K562 (cell line): ENCODE data around the gene GAB2. TPM values are rescaled to one million over a fixed set of nuclear protein-coding genes. Genes with fewer than 3 reads are reported as not detected.
A peak's percentile ranks its signal among the peaks of the same experiment; 100 is the strongest.

Experiments used
- ARHGAP35 ChIP-seq: fragments of 450-650 bp; IDR thresholded peaks from 2 replicates; pipeline ENCODE4 v1.6.1; 2018; ENCODE audit not compliant: partially characterized antibody
- ARID2 ChIP-seq: fragments of 450-650 bp; IDR thresholded peaks from 2 replicates; pipeline ENCODE4 v1.6.1; 2017; ENCODE audit warnings: antibody characterized with exemption, mild to moderate bottlenecking
- BCOR ChIP-seq: fragments of 450-650 bp; IDR thresholded peaks from 2 replicates; pipeline ENCODE4 v1.6.1; 2016
- BRD9 ChIP-seq: fragments of 450-650 bp; IDR thresholded peaks from 2 replicates; pipeline ENCODE4 v1.6.1; 2018; ENCODE audit warnings: low read depth; ENCODE audit not compliant: partially characterized antibody
- CEBPB ChIP-seq: fragments of 450-650 bp; IDR thresholded peaks from 2 replicates; pipeline ENCODE4 v1.6.1; 2016; ENCODE audit warnings: missing genetic modification characterization, missing compliant biosample characterization
- CHCHD3 ChIP-seq: fragments of 250-450 bp; sonication (Bioruptor Pico); IDR thresholded peaks from 2 replicates; pipeline ENCODE4 v2.1.2; 2022; ENCODE audit warnings: mild to moderate bottlenecking
- CTCF ChIP-seq, 3 experiments: IDR thresholded peaks in 2 of 3; conservative IDR thresholded peaks in 1 of 3; 2 replicates each; pipeline ENCODE4 v1.5.1; 2011 to 2012; ENCODE audit warnings: low read length in 3 of 3, mild to moderate bottlenecking in 3 of 3, control low read depth in 2 of 3, improper control_type of control experiment in 1 of 3, inconsistent platforms in 1 of 3, low read depth in 1 of 3, mixed read lengths in 1 of 3, moderate library complexity in 1 of 3; ENCODE audit not compliant: insufficient read depth in 2 of 3
- ELF1 ChIP-seq: fragments of 200-800 bp; sonication (Bioruptor generic); IDR thresholded peaks from 2 replicates; pipeline ENCODE4 v1.6.1; 2016; ENCODE audit warnings: missing genetic modification characterization, missing compliant biosample characterization
- FOXP1 ChIP-seq: sonication (generic); formaldehyde crosslinking; IDR thresholded peaks from 2 replicates; pipeline ENCODE4 v1.8.0; 2022; ENCODE audit warnings: mild to moderate bottlenecking, missing genetic modification reagents
- FUS ChIP-seq: fragments of 200-400 bp; formaldehyde crosslinking; optimal IDR thresholded peaks from 2 replicates; pipeline ENCODE3; 2017; ENCODE audit warnings: low read depth, low read length
- KAT8 ChIP-seq: fragments of 450-650 bp; IDR thresholded peaks from 2 replicates; pipeline ENCODE4 v1.6.1; 2016; ENCODE audit warnings: low read depth, mild to moderate bottlenecking
- MXI1 ChIP-seq: IDR thresholded peaks from 2 replicates; pipeline ENCODE4 v1.6.1; 2011; ENCODE audit warnings: low read depth, mild to moderate bottlenecking, improper control_type of control experiment, low read length
- NFXL1 ChIP-seq: fragments of 450-650 bp; formaldehyde crosslinking; IDR thresholded peaks from 2 replicates; pipeline ENCODE4 v1.4.0; 2021; ENCODE audit warnings: mild to moderate bottlenecking
- SMARCA4 ChIP-seq: fragments of 450-650 bp; IDR thresholded peaks from 2 replicates; pipeline ENCODE4 v1.6.1; 2016
- SP2 ChIP-seq: IDR thresholded peaks from 2 replicates; pipeline ENCODE4 v1.6.1; 2011; ENCODE audit warnings: mild to moderate bottlenecking, low read depth, low read length, moderate library complexity; ENCODE audit not compliant: poor library complexity, severe bottlenecking; ENCODE audit errors: extremely low read depth
- TCF3 ChIP-seq: sonication (generic); formaldehyde crosslinking; IDR thresholded peaks from 2 replicates; pipeline ENCODE4 v1.4.0; 2020; ENCODE audit warnings: mild to moderate bottlenecking, missing genetic modification reagents
- TSC22D4 ChIP-seq: fragments of 450-650 bp; IDR thresholded peaks from 2 replicates; pipeline ENCODE4 v1.6.1; 2016; ENCODE audit warnings: missing genetic modification characterization, missing biosample characterization, control low read depth
- UBTF ChIP-seq, 2 experiments: IDR thresholded peaks; 2 replicates each; pipeline ENCODE4 v1.6.1; 2012; ENCODE audit warnings: improper control_type of control experiment in 2 of 2, low read depth in 2 of 2, low read length in 2 of 2, borderline replicate concordance in 1 of 2
- ZBTB5 ChIP-seq: fragments of 450-650 bp; IDR thresholded peaks from 2 replicates; pipeline ENCODE4 v1.6.1; 2017; ENCODE audit warnings: antibody characterized with exemption
- ZNF143 ChIP-seq: sonication (generic); formaldehyde crosslinking; IDR thresholded peaks from 2 replicates; pipeline ENCODE4 v1.9.0; 2022; ENCODE audit warnings: mild to moderate bottlenecking, missing genetic modification reagents
- ZNF740 ChIP-seq, 3 experiments: fragments of 200-800 bp in 1 of 3; sonication (Bioruptor generic) in 1 of 3; sonication (generic) in 1 of 3; formaldehyde crosslinking in 1 of 3; IDR thresholded peaks; 2 replicates each; pipeline versions ENCODE4 v1.6.1 to v1.8.0; 2016 to 2022; ENCODE audit warnings: mild to moderate bottlenecking in 2 of 3, missing compliant biosample characterization in 2 of 3, missing genetic modification characterization in 2 of 3, missing genetic modification reagents in 1 of 3
- ZNF830 ChIP-seq: fragments of 250-450 bp; sonication (Bioruptor Pico); IDR thresholded peaks from 2 replicates; pipeline ENCODE4 v1.5.0; 2021; ENCODE audit warnings: mild to moderate bottlenecking
- polyA plus RNA-seq, 8 experiments: library from polyadenylated mRNA; depleted of rRNA in 4 of 8; stranded (reverse) in 5 of 8; unstranded in 3 of 8; fragments of >200 nt; fragmentation: Nextera tagmentation in 2 of 8; fragmentation: Illumina TruSeq in 1 of 8; extraction: Ambion mirVana in 2 of 8; extraction: Trizol in 1 of 8; gene quantifications; 2 replicates each; pipeline versions ENCODE4 v1.2.1 to v1.2.3, GENCODE V29; 2011 to 2014; ENCODE audit warnings: inconsistent platforms in 1 of 8, missing spikeins in 1 of 8
- total RNA-seq, 7 experiments: library from RNA; depleted of rRNA in 6 of 7; stranded (reverse); fragments of >200 nt in 6 of 7; fragmentation: Illumina TruSeq in 2 of 7; extraction: Trizol in 2 of 7; gene quantifications; 2 replicates each; pipeline versions ENCODE4 v1.2.1 to v1.2.3, GENCODE V29; 2011 to 2021; ENCODE audit warnings: low replicate concordance in 1 of 7

Gene GAB2
- total and polyA plus RNA-seq, 9 of the 15 experiments (the other 6 are each of a cell fraction or from before 2014, with no cell fraction given) = 2.3 to 35.2 (median 16.1) TPM

GRCh38 chr11:78432058-78432515, 14.5 kb upstream of the GAB2 start (continued):
- TF ChIP-seq TSC22D4 (tag) (no peak), ZNF830 (CRISPR knock-in tag) (no peak), ZBTB5 (no peak), SP2 (no peak), ZNF143 (CRISPR knock-in tag) (no peak), MXI1 (no peak), CEBPB (tag) (no peak), ARHGAP35 (no peak), KAT8 (no peak), BRD9 (peak; percentile 23), FOXP1 (CRISPR knock-in tag) (no peak), FUS (no peak), SMARCA4 (peak; percentile 69), BCOR (no peak), ZNF740 (CRISPR knock-in tag; IDR thresholded peaks at IDR 0.05) (no peak), ZNF740 (tag; IDR thresholded peaks at IDR 0.05) (no peak), UBTF (IDR thresholded peaks at IDR 0.05; ENCODE audit: borderline replicate concordance in 1 of 2, low read depth in 2 of 2, low read length in 2 of 2) (no peak), ELF1 (tag) (no peak), CHCHD3 (CRISPR knock-in tag) (no peak), TCF3 (CRISPR knock-in tag) (no peak), CTCF (IDR thresholded peaks at IDR 0.05 in 2 of 3, conservative IDR thresholded peaks at IDR 0.05 in 1 of 3; ENCODE audit: insufficient read depth in 2 of 3, low read depth in 1 of 3, low read length in 3 of 3) (peak; percentile 43 to 58 (median 54)), NFXL1 (CRISPR knock-in tag) (no peak), ARID2 (0 out of 2 replicates have a peak, but pooled peaks have one; percentile 32)
